HEK293T (cell line): ENCODE data around the gene GABRG3.

Experiments
- ARNT ChIP-seq: fragments of 450-650 bp; IDR thresholded peaks from 2 replicates; pipeline ENCODE4 v1.6.1; 2017; ENCODE audit warnings: mild to moderate bottlenecking
- BHLHE40 ChIP-seq: fragments of 450-650 bp; IDR thresholded peaks from 2 replicates; pipeline ENCODE4 v1.6.1; 2016; ENCODE audit warnings: mild to moderate bottlenecking, moderate library complexity, borderline replicate concordance
- CTBP1 ChIP-seq: fragments of 450-650 bp; IDR thresholded peaks from 2 replicates; pipeline ENCODE4 v1.6.1; 2016; ENCODE audit warnings: borderline replicate concordance
- FOXK2 ChIP-seq: fragments of 450-650 bp; IDR thresholded peaks from 2 replicates; pipeline ENCODE4 v1.6.1; 2016; ENCODE audit warnings: mild to moderate bottlenecking
- FOXM1 ChIP-seq: fragments of 450-650 bp; IDR thresholded peaks from 2 replicates; pipeline ENCODE4 v1.6.1; 2017; ENCODE audit warnings: mild to moderate bottlenecking, borderline replicate concordance
- L3MBTL2 ChIP-seq: fragments of 450-650 bp; conservative IDR thresholded peaks from 2 replicates; pipeline ENCODE4 v1.6.1; 2016; ENCODE audit warnings: mild to moderate bottlenecking
- PKNOX1 ChIP-seq: fragments of 450-650 bp; IDR thresholded peaks from 2 replicates; pipeline ENCODE4 v1.6.1; 2016
- SP1 ChIP-seq: fragments of 450-650 bp; IDR thresholded peaks from 2 replicates; pipeline ENCODE4 v1.6.1; 2017
- SUZ12 ChIP-seq: fragments of 450-650 bp; IDR thresholded peaks from 2 replicates; pipeline ENCODE4 v1.6.1; 2016; ENCODE audit warnings: mild to moderate bottlenecking
- TARDBP ChIP-seq: fragments of 450-650 bp; IDR thresholded peaks from 2 replicates; pipeline ENCODE4 v1.6.1; 2016
- ZNF384 ChIP-seq: fragments of 450-650 bp; IDR thresholded peaks from 2 replicates; pipeline ENCODE4 v1.6.1; 2016

- TF ChIP-seq PKNOX1 (no peak), ZNF384 (no peak), BHLHE40 (no peak), FOXM1 (no peak), SP1 (no peak), L3MBTL2 (no peak), CTBP1 (no peak), SUZ12 (no peak), FOXK2 (no peak), ARNT (no peak), TARDBP (no peak)
Observed at GRCh38 chr15:26972636-26973035, 1.7 kb downstream of the GABRG3 start.
